K562 (cell line): ENCODE data around the gene EPN2.

ENCODE experiments used
- ELF4 ChIP-seq: fragments of 450-650 bp; formaldehyde crosslinking; IDR thresholded peaks from 2 replicates; pipeline ENCODE4 v1.4.0; 2022; ENCODE audit warnings: missing genetic modification characterization
- EZH2 ChIP-seq: IDR thresholded peaks from 2 replicates; pipeline ENCODE4 v1.6.1; 2012; ENCODE audit warnings: low read depth, mild to moderate bottlenecking, inconsistent platforms, low read length, borderline replicate concordance
- IFI16 ChIP-seq: fragments of 250-450 bp; sonication (Bioruptor Pico); IDR thresholded peaks from 2 replicates; pipeline ENCODE4 v2.1.2; 2022; ENCODE audit warnings: mild to moderate bottlenecking, inconsistent platforms
- L3MBTL2 ChIP-seq: fragments of 450-650 bp; IDR thresholded peaks from 2 replicates; pipeline ENCODE4 v1.6.1; 2016; ENCODE audit warnings: mild to moderate bottlenecking, moderate library complexity
- REST ChIP-seq, 2 experiments: fragments of 450-650 bp; formaldehyde crosslinking in 1 of 2; IDR thresholded peaks; 2 replicates each; pipeline versions ENCODE4 v1.4.0 to v1.6.1; 2014 to 2020; ENCODE audit warnings: mild to moderate bottlenecking in 2 of 2, borderline replicate concordance in 1 of 2, low read depth in 1 of 2
- RHOXF2B ChIP-seq: fragments of 250-450 bp; sonication (Bioruptor Pico); conservative IDR thresholded peaks from 2 replicates; pipeline ENCODE4 v1.5.1; 2021
- SPI1 ChIP-seq: IDR thresholded peaks from 2 replicates; pipeline ENCODE4 v1.6.1; 2011; ENCODE audit warnings: low read depth, low read length, control low read depth, borderline replicate concordance
- ZBTB12 ChIP-seq: fragments of 250-450 bp; sonication (Bioruptor Pico); IDR thresholded peaks from 2 replicates; pipeline ENCODE4 v1.4.0; 2020
- ZBTB9 ChIP-seq: fragments of 450-650 bp; formaldehyde crosslinking; IDR thresholded peaks from 2 replicates; pipeline ENCODE4 v1.4.0; 2020; ENCODE audit warnings: mild to moderate bottlenecking, moderate library complexity
- ZC3H8 ChIP-seq: fragments of 450-650 bp; IDR thresholded peaks from 2 replicates; pipeline ENCODE4 v1.6.1; 2017

- TF ChIP-seq RHOXF2B (CRISPR knock-in tag) = no peak
- no peak for TF ChIP-seq ZC3H8
- TF ChIP-seq EZH2 = no peak
- TF ChIP-seq ZBTB9 (CRISPR knock-in tag) = no peak
- TF ChIP-seq ELF4 (CRISPR knock-in tag) = no peak
- no peak for TF ChIP-seq REST (IDR thresholded peaks at IDR 0.05; ENCODE audit: borderline replicate concordance)
- TF ChIP-seq REST (CRISPR knock-in tag; IDR thresholded peaks at IDR 0.05; ENCODE audit: low read depth) = no peak
- TF ChIP-seq SPI1 = no peak
- TF ChIP-seq ZBTB12 (CRISPR knock-in tag) = no peak
- TF ChIP-seq IFI16 (CRISPR knock-in tag) = no peak
- TF ChIP-seq L3MBTL2 = no peak
These were observed 82.8 kb downstream of the EPN2 start for GRCh38 chr17:19319771-19320505.
